GM19035 (cell line): ENCODE measurements around the gene GGA1.
"Not testable (repeated sequence)": the region's sequence is repeated elsewhere in the genome, so short reads cannot be mapped to it uniquely, and the experiment has no call there.

ENCODE experiments used
- ATAC-seq: cut with Tn5 transposase; IDR thresholded peaks from one replicate; pipeline ENCODE4 v1.9.1; 2021; ENCODE audit not compliant: unreplicated experiment

The GGA1 gene

GRCh38 chr22:37647928-37648327 is 39.3 kb downstream of the GGA1 start:
- ATAC-seq, result no peak

- ATAC-seq, result no peak
Observed at GRCh38 chr22:37650463-37651136, 42.0 kb downstream of the GGA1 start.

GRCh38 chr22:37654563-37655251 is 46.1 kb downstream of the GGA1 start:
- ATAC-seq, result no peak

- no peak for ATAC-seq
Observed at GRCh38 chr22:37655252-37655563, 46.6 kb downstream of the GGA1 start.

- not testable (repeated sequence) for ATAC-seq
Observed at GRCh38 chr22:37656583-37656982, 47.9 kb downstream of the GGA1 start.

- no peak for ATAC-seq
Observed at GRCh38 chr22:37657590-37658132, 49.0 kb downstream of the GGA1 start.

- peak; percentile 87 for ATAC-seq
Observed at GRCh38 chr22:37658133-37659065, 49.8 kb downstream of the GGA1 start, which contains the start of gene PDXP. PDXP (plus strand) TSS chr22:37658723; CDS start chr22:37658783, 60 bp downstream.

GRCh38 chr22:37659066-37659896 is 50.6 kb downstream of the GGA1 start:
- peak; percentile 12 for ATAC-seq

- ATAC-seq, result no peak
Observed at GRCh38 chr22:37659897-37660708, 51.5 kb downstream of the GGA1 start.

GRCh38 chr22:37660709-37661045 is 52.0 kb downstream of the GGA1 start:
- ATAC-seq, result no peak

GRCh38 chr22:37661160-37661924 is 52.7 kb downstream of the GGA1 start:
- no peak for ATAC-seq

GRCh38 chr22:37662039-37662438 is 53.4 kb downstream of the GGA1 start:
- ATAC-seq, result no peak

GRCh38 chr22:37663521-37664140 is 55.0 kb downstream of the GGA1 start:
- ATAC-seq, result no peak

GRCh38 chr22:37664249-37665101 is 55.8 kb downstream of the GGA1 start:
- ATAC-seq, result no peak

- no peak for ATAC-seq
Observed at GRCh38 chr22:37665487-37665886, 56.9 kb downstream of the GGA1 start.

GRCh38 chr22:37669586-37669985 is 61.0 kb downstream of the GGA1 start:
- ATAC-seq, result no peak

- ATAC-seq, result no peak
Observed at GRCh38 chr22:37672206-37672919, 63.7 kb downstream of the GGA1 start.
